WTC11 (cell line): Measurements from ENCODE around the gene ANO1. TPM values are rescaled to one million over a fixed set of nuclear protein-coding genes. Genes with fewer than 3 reads are reported as not detected.

Source experiments
- ATAC-seq: fragments of 200-7000 bp; cut with Tn5 transposase; 2 replicates; pipeline ENCODE4 v1.10.0; 2021; ENCODE audit warnings: mild to moderate bottlenecking, moderate library complexity
- CTCF ChIA-PET: fragments of 300-600 bp; sonication (Branson Sonifier 250); formaldehyde crosslinking; loops from one replicate; lab custom pipeline; 2021; ENCODE audit warnings: antibody characterized with exemption; lab: Charles Lee
- POLR2A ChIA-PET: fragments of 350-600 bp; sonication (Branson Sonifier 250); formaldehyde crosslinking; loops from one replicate; lab custom pipeline; 2021; ENCODE audit warnings: antibody characterized with exemption; lab: Charles Lee
- DNase-seq: peaks from one replicate; pipeline ENCODE4 v3.0.0; 2021; ENCODE audit warnings: low spot score
- H3K27ac Mint-ChIP-seq: 2 replicates; pipeline ENCODE4 v1.8.0; 2021; ENCODE audit warnings: mixed read lengths
- H3K27me3 Mint-ChIP-seq: 2 replicates; pipeline ENCODE4 v1.8.0; 2021; ENCODE audit warnings: low read depth, mild to moderate bottlenecking, moderate library complexity, mixed read lengths
- H3K36me3 Mint-ChIP-seq: 2 replicates; pipeline ENCODE4 v1.8.0; 2021; ENCODE audit warnings: mixed read lengths
- H3K4me1 Mint-ChIP-seq: 2 replicates; pipeline ENCODE4 v1.8.0; 2022; ENCODE audit warnings: mixed read lengths
- H3K4me3 Mint-ChIP-seq: 2 replicates; pipeline ENCODE4 v1.8.0; 2021; ENCODE audit warnings: mild to moderate bottlenecking, moderate library complexity, mixed read lengths
- H3K9me3 Mint-ChIP-seq: 2 replicates; pipeline ENCODE4 v1.8.0; 2021; ENCODE audit warnings: mixed read lengths
- CREB1 ChIP-seq: sonication (generic); formaldehyde crosslinking; IDR thresholded peaks from 2 replicates; pipeline ENCODE4 v1.8.0; 2023; ENCODE audit warnings: mild to moderate bottlenecking, missing genetic modification reagents
- E2F1 ChIP-seq: sonication (generic); formaldehyde crosslinking; IDR thresholded peaks from 2 replicates; pipeline ENCODE4 v1.8.0; 2022; ENCODE audit warnings: mild to moderate bottlenecking, missing genetic modification reagents
- ELF4 ChIP-seq: sonication (generic); formaldehyde crosslinking; IDR thresholded peaks from 2 replicates; pipeline ENCODE4 v1.8.1; 2022; ENCODE audit warnings: low read depth, mild to moderate bottlenecking, moderate library complexity, missing genetic modification reagents
- ESRRA ChIP-seq: sonication (generic); formaldehyde crosslinking; IDR thresholded peaks from 2 replicates; pipeline ENCODE4 v1.8.1; 2022; ENCODE audit warnings: mild to moderate bottlenecking, missing genetic modification reagents, borderline replicate concordance
- FOXK1 ChIP-seq: sonication (generic); formaldehyde crosslinking; IDR thresholded peaks from 2 replicates; pipeline ENCODE4 v1.8.0; 2022; ENCODE audit warnings: mild to moderate bottlenecking, moderate library complexity, missing genetic modification reagents
- GABPB1 ChIP-seq: sonication (generic); formaldehyde crosslinking; IDR thresholded peaks from 2 replicates; pipeline ENCODE4 v1.8.1; 2023; ENCODE audit warnings: mild to moderate bottlenecking, missing genetic modification reagents
- GTF2I ChIP-seq: fragments of 250-450 bp; sonication (Bioruptor Pico); conservative IDR thresholded peaks from 2 replicates; pipeline ENCODE4 v1.4.0; 2021; ENCODE audit warnings: mild to moderate bottlenecking
- HMGA2 ChIP-seq: fragments of 250-450 bp; sonication (Bioruptor Pico); IDR thresholded peaks from 2 replicates; pipeline ENCODE4 v1.4.0; 2021; ENCODE audit warnings: mild to moderate bottlenecking, moderate library complexity
- NR2C2 ChIP-seq: sonication (generic); formaldehyde crosslinking; IDR thresholded peaks from 2 replicates; pipeline ENCODE4 v1.8.0; 2022; ENCODE audit warnings: mild to moderate bottlenecking, missing genetic modification reagents
- OVOL2 ChIP-seq: fragments of 250-450 bp; sonication (Bioruptor Pico); IDR thresholded peaks from 2 replicates; pipeline ENCODE4 v1.9.0; 2021; ENCODE audit warnings: mild to moderate bottlenecking, borderline replicate concordance
- SMAD4 ChIP-seq: sonication (generic); formaldehyde crosslinking; IDR thresholded peaks from 2 replicates; pipeline ENCODE4 v1.8.0; 2022; ENCODE audit warnings: mild to moderate bottlenecking, missing genetic modification reagents
- SP1 ChIP-seq: sonication (generic); formaldehyde crosslinking; conservative IDR thresholded peaks from 2 replicates; pipeline ENCODE4 v1.8.1; 2022; ENCODE audit warnings: missing genetic modification reagents
- TCF7 ChIP-seq: sonication (generic); formaldehyde crosslinking; IDR thresholded peaks from 2 replicates; pipeline ENCODE4 v1.8.0; 2022; ENCODE audit warnings: mild to moderate bottlenecking, low read depth, missing genetic modification reagents, moderate library complexity
- TEAD1 ChIP-seq: sonication (generic); formaldehyde crosslinking; IDR thresholded peaks from 2 replicates; pipeline ENCODE4 v1.8.0; 2022; ENCODE audit warnings: mild to moderate bottlenecking, missing genetic modification reagents
- TEAD4 ChIP-seq: sonication (generic); formaldehyde crosslinking; IDR thresholded peaks from 2 replicates; pipeline ENCODE4 v1.8.0; 2022; ENCODE audit warnings: mild to moderate bottlenecking, missing genetic modification reagents
- USF1 ChIP-seq: sonication (generic); formaldehyde crosslinking; IDR thresholded peaks from 2 replicates; pipeline ENCODE4 v1.8.0; 2022; ENCODE audit warnings: mild to moderate bottlenecking, missing genetic modification reagents
- ZMAT4 ChIP-seq: fragments of 250-450 bp; sonication (Bioruptor Pico); IDR thresholded peaks from 2 replicates; pipeline ENCODE4 v1.9.0; 2021; ENCODE audit warnings: mild to moderate bottlenecking
- ZNF121 ChIP-seq: sonication (generic); formaldehyde crosslinking; IDR thresholded peaks from 2 replicates; pipeline ENCODE4 v1.8.0; 2023; ENCODE audit warnings: missing genetic modification reagents
- ZNF232 ChIP-seq: sonication (generic); formaldehyde crosslinking; IDR thresholded peaks from 2 replicates; pipeline ENCODE4 v1.8.0; 2022; ENCODE audit warnings: mild to moderate bottlenecking, missing genetic modification reagents
- ZNF396 ChIP-seq: fragments of 250-450 bp; sonication (Bioruptor Pico); IDR thresholded peaks from 2 replicates; pipeline ENCODE4 v1.8.0; 2021; ENCODE audit warnings: mild to moderate bottlenecking, moderate library complexity, borderline replicate concordance
- ZNF416 ChIP-seq: fragments of 250-450 bp; sonication (Bioruptor Pico); IDR thresholded peaks from 2 replicates; pipeline ENCODE4 v1.9.0; 2021; ENCODE audit warnings: mild to moderate bottlenecking, inconsistent platforms
- ZNF423 ChIP-seq: fragments of 250-450 bp; sonication (Bioruptor Pico); IDR thresholded peaks from 2 replicates; pipeline ENCODE4 v2.1.2; 2022; ENCODE audit warnings: mild to moderate bottlenecking, moderate library complexity
- ZNF512 ChIP-seq: sonication (generic); formaldehyde crosslinking; IDR thresholded peaks from 2 replicates; pipeline ENCODE4 v1.8.1; 2022; ENCODE audit warnings: missing genetic modification reagents, borderline replicate concordance
- ZNF671 ChIP-seq: fragments of 250-450 bp; sonication (Bioruptor Pico); IDR thresholded peaks from 2 replicates; pipeline ENCODE4 v1.8.0; 2021; ENCODE audit warnings: mild to moderate bottlenecking
- total RNA-seq: library from RNA; stranded (reverse); gene quantifications from 3 replicates; pipeline ENCODE4 v1.2.3, GENCODE V29; 2021

Gene ANO1
- total RNA-seq, 1 experiment from 2014 or later: 4.1 TPM

- peaks cover 23% of the 10 kb centered on the region for H3K4me1 Mint-ChIP-seq
- H3K36me3 Mint-ChIP-seq: no peaks in the 10 kb centered on the region
- no peak for ATAC-seq
- peaks cover 5% of the 10 kb centered on the region for H3K9me3 Mint-ChIP-seq
- no peak overlapping the region for H3K4me3 Mint-ChIP-seq
- DNase-seq: no peak
- ChIA-PET CTCF (interaction anchor here (0.9 kb wide), 1 partner anchor 75 kb away, joined by 3 read pairs; no protein-coding TSS in a partner anchor), POLR2A (no interaction called here)
- TF ChIP-seq OVOL2 (CRISPR knock-in tag): no peak
- TF ChIP-seq SMAD4 (CRISPR knock-in tag): no peak
- no peak for TF ChIP-seq GABPB1
- no peak for TF ChIP-seq ZNF232
- no peak for TF ChIP-seq ZNF416 (CRISPR knock-in tag)
- TF ChIP-seq HMGA2 (CRISPR knock-in tag): no peak
- no peak for TF ChIP-seq NR2C2
- TF ChIP-seq ZNF671: no peak
- no peak for TF ChIP-seq ZNF121
- no peak for TF ChIP-seq CREB1 (CRISPR knock-in tag)
- H3K27ac Mint-ChIP-seq: no peak overlapping the region
- H3K27me3 Mint-ChIP-seq: no peaks in the 10 kb centered on the region; the same call in 1 of the 2 replicates
Observed at GRCh38 chr11:70063121-70063520, 15.0 kb upstream of the ANO1 start.

GRCh38 chr11:70063555-70063954 lies 14.6 kb upstream of the ANO1 start:
- ATAC-seq: no peak
- POLR2A ChIA-PET: interaction anchor here (0.6 kb wide), 1 partner anchor 10 kb away, joined by 4 read pairs; no protein-coding TSS in a partner anchor
- CTCF ChIA-PET: no interaction called here

GRCh38 chr11:70064008-70064725 lies 13.9 kb upstream of the ANO1 start:
- CTCF ChIA-PET: interaction anchor here (0.6 to 1.0 kb wide), 3 partner anchors 23 to 827 kb away, joined by 3 read pairs; no protein-coding TSS in a partner anchor

More at GRCh38 chr11:70063555-70063954, 14.6 kb upstream of the ANO1 start:
- Mint-ChIP-seq H3K27me3 (no peaks in the 10 kb centered on the region; the same call in 1 of the 2 replicates), H3K27ac (no peak overlapping the region), H3K9me3 (peaks cover under 1% of the 10 kb centered on the region; the same call in 1 of the 2 replicates), H3K4me3 (no peak overlapping the region), H3K4me1 (peaks cover 27% of the 10 kb centered on the region), H3K36me3 (no peaks in the 10 kb centered on the region)
- no peak for TF ChIP-seq TCF7 (CRISPR knock-in tag)
- no peak for DNase-seq

More at GRCh38 chr11:70064008-70064725, 13.9 kb upstream of the ANO1 start:
- Mint-ChIP-seq H3K27me3 (no peaks in the 10 kb centered on the region; the same call in 1 of the 2 replicates), H3K9me3 (no peaks in the 10 kb centered on the region), H3K4me3 (no peak overlapping the region), H3K36me3 (no peaks in the 10 kb centered on the region), H3K4me1 (peaks cover 28% of the 10 kb centered on the region), H3K27ac (no peak overlapping the region)
- TF ChIP-seq ZMAT4 (CRISPR knock-in tag) (no peak), ESRRA (CRISPR knock-in tag) (no peak), E2F1 (CRISPR knock-in tag) (no peak), ZNF423 (no peak), ZNF671 (no peak), FOXK1 (CRISPR knock-in tag) (no peak), ELF4 (CRISPR knock-in tag) (no peak), TEAD4 (CRISPR knock-in tag) (no peak), ZNF396 (CRISPR knock-in tag) (no peak), ZNF512 (no peak), USF1 (CRISPR knock-in tag) (no peak), GTF2I (CRISPR knock-in tag) (no peak), TEAD1 (CRISPR knock-in tag) (no peak), SP1 (CRISPR knock-in tag) (no peak)
- POLR2A ChIA-PET: interaction anchor here (0.6 kb wide), 1 partner anchor 10 kb away, joined by 4 read pairs; no protein-coding TSS in a partner anchor
- no peak for ATAC-seq
- no peak for DNase-seq
